ENCODE measurements around the gene DPP6. TPM values are rescaled to one million over a fixed set of nuclear protein-coding genes. Genes with fewer than 3 reads are reported as not detected.

Gene DPP6
- total RNA-seq, 2 experiments from 2014 or later = not detected

GRCh38 chr7:154792436-154793055 is 740.3 kb downstream of the DPP6 start:
- Mint-ChIP-seq H3K27ac (no peak overlapping the region), H3K36me3 (ENCODE audit: low read depth) (no peaks in the 10 kb centered on the region), H3K4me3 (no peak overlapping the region), H3K4me1 (no peaks in the 10 kb centered on the region), H3K9me3 (no peaks in the 10 kb centered on the region), H3K27me3 (peaks cover 4% of the 10 kb centered on the region)
- ChIA-PET CTCF (no interaction called here), POLR2A (no interaction called here)
- DNase-seq = no peak

- peak; percentile 7 for DNase-seq
- CTCF ChIA-PET = no interaction called here
- Mint-ChIP-seq H3K9me3 (no peaks in the 10 kb centered on the region), H3K4me3 (no peak overlapping the region), H3K27ac (no peak overlapping the region), H3K27me3 (no peaks in the 10 kb centered on the region), H3K4me1 (no peaks in the 10 kb centered on the region), H3K36me3 (ENCODE audit: low read depth) (no peaks in the 10 kb centered on the region)
- POLR2A ChIA-PET = no interaction called here
Observed at GRCh38 chr7:154794147-154794780, 742.1 kb downstream of the DPP6 start.

- ChIA-PET POLR2A (no interaction called here), CTCF (no interaction called here)
- no peak overlapping the region for H3K4me3 Mint-ChIP-seq
- H3K36me3 Mint-ChIP-seq (ENCODE audit: low read depth) = no peaks in the 10 kb centered on the region
- H3K4me1 Mint-ChIP-seq = no peaks in the 10 kb centered on the region
- no peaks in the 10 kb centered on the region for H3K27me3 Mint-ChIP-seq
- no peak overlapping the region for H3K27ac Mint-ChIP-seq
- DNase-seq = no peak
- no peaks in the 10 kb centered on the region for H3K9me3 Mint-ChIP-seq
Observed at GRCh38 chr7:154795014-154795413, 742.8 kb downstream of the DPP6 start.

GRCh38 chr7:154795437-154795836 is 743.2 kb downstream of the DPP6 start:
- ChIA-PET CTCF (no interaction called here), POLR2A (no interaction called here)
- Mint-ChIP-seq H3K27me3 (no peaks in the 10 kb centered on the region), H3K9me3 (no peaks in the 10 kb centered on the region), H3K36me3 (ENCODE audit: low read depth) (no peaks in the 10 kb centered on the region), H3K27ac (no peak overlapping the region), H3K4me3 (no peak overlapping the region), H3K4me1 (no peaks in the 10 kb centered on the region)
- DNase-seq = no peak

- Mint-ChIP-seq H3K36me3 (ENCODE audit: low read depth) (no peaks in the 10 kb centered on the region), H3K27ac (no peak overlapping the region), H3K4me3 (no peak overlapping the region), H3K9me3 (no peaks in the 10 kb centered on the region), H3K27me3 (no peaks in the 10 kb centered on the region), H3K4me1 (no peaks in the 10 kb centered on the region)
- POLR2A ChIA-PET = no interaction called here
- no peak for DNase-seq
- CTCF ChIA-PET = no interaction called here
Observed at GRCh38 chr7:154804449-154804848, 752.3 kb downstream of the DPP6 start.

GRCh38 chr7:154812027-154812426 is 759.8 kb downstream of the DPP6 start:
- ChIA-PET CTCF (no interaction called here), POLR2A (no interaction called here)
- no peaks in the 10 kb centered on the region for H3K27me3 Mint-ChIP-seq
- no peak for DNase-seq
- peaks cover 2% of the 10 kb centered on the region for H3K36me3 Mint-ChIP-seq (ENCODE audit: low read depth)
- H3K27ac Mint-ChIP-seq = no peak overlapping the region
- no peaks in the 10 kb centered on the region for H3K4me1 Mint-ChIP-seq
- H3K4me3 Mint-ChIP-seq = no peak overlapping the region
- peaks cover 18% of the 10 kb centered on the region for H3K9me3 Mint-ChIP-seq

- no peak overlapping the region for H3K4me3 Mint-ChIP-seq
- H3K4me1 Mint-ChIP-seq = no peaks in the 10 kb centered on the region
- DNase-seq = no peak
- peaks cover 2% of the 10 kb centered on the region for H3K27me3 Mint-ChIP-seq
- no peak overlapping the region for H3K27ac Mint-ChIP-seq
- no peaks in the 10 kb centered on the region for H3K36me3 Mint-ChIP-seq (ENCODE audit: low read depth)
- peaks cover 6% of the 10 kb centered on the region for H3K9me3 Mint-ChIP-seq
- POLR2A ChIA-PET = no interaction called here
- CTCF ChIA-PET = no interaction called here
Observed at GRCh38 chr7:154817224-154817896, 765.2 kb downstream of the DPP6 start.

GRCh38 chr7:154827007-154827406 is 774.8 kb downstream of the DPP6 start:
- H3K36me3 Mint-ChIP-seq (ENCODE audit: low read depth) = no peaks in the 10 kb centered on the region
- H3K27me3 Mint-ChIP-seq = no peaks in the 10 kb centered on the region
- no peaks in the 10 kb centered on the region for H3K9me3 Mint-ChIP-seq
- DNase-seq = no peak
- CTCF ChIA-PET = no interaction called here
- H3K4me1 Mint-ChIP-seq = no peaks in the 10 kb centered on the region
- H3K27ac Mint-ChIP-seq = no peak overlapping the region
- no peak overlapping the region for H3K4me3 Mint-ChIP-seq
- POLR2A ChIA-PET = no interaction called here

GRCh38 chr7:154832557-154833138 is 780.5 kb downstream of the DPP6 start:
- no peak overlapping the region for H3K4me3 Mint-ChIP-seq
- ChIA-PET POLR2A (no interaction called here), CTCF (no interaction called here)
- H3K27me3 Mint-ChIP-seq = no peaks in the 10 kb centered on the region
- no peak overlapping the region for H3K27ac Mint-ChIP-seq
- H3K36me3 Mint-ChIP-seq (ENCODE audit: low read depth) = no peaks in the 10 kb centered on the region
- H3K4me1 Mint-ChIP-seq = no peaks in the 10 kb centered on the region
- H3K9me3 Mint-ChIP-seq = peaks cover 2% of the 10 kb centered on the region
- no peak for DNase-seq

- POLR2A ChIA-PET = no interaction called here
- CTCF ChIA-PET = no interaction called here
- Mint-ChIP-seq H3K27me3 (no peaks in the 10 kb centered on the region), H3K27ac (no peak overlapping the region), H3K4me3 (no peak overlapping the region), H3K36me3 (ENCODE audit: low read depth) (no peaks in the 10 kb centered on the region), H3K9me3 (peaks cover 2% of the 10 kb centered on the region), H3K4me1 (no peaks in the 10 kb centered on the region)
- no peak for DNase-seq
Observed at GRCh38 chr7:154836021-154836448, 783.8 kb downstream of the DPP6 start.

GRCh38 chr7:154837087-154837486 is 784.9 kb downstream of the DPP6 start:
- Mint-ChIP-seq H3K4me3 (no peak overlapping the region), H3K27ac (no peak overlapping the region), H3K4me1 (no peaks in the 10 kb centered on the region), H3K27me3 (no peaks in the 10 kb centered on the region), H3K9me3 (peaks cover 2% of the 10 kb centered on the region), H3K36me3 (ENCODE audit: low read depth) (no peaks in the 10 kb centered on the region)
- DNase-seq = no peak
- ChIA-PET CTCF (no interaction called here), POLR2A (no interaction called here)

GRCh38 chr7:154837622-154838021 is 785.4 kb downstream of the DPP6 start:
- ChIA-PET CTCF (no interaction called here), POLR2A (no interaction called here)
- no peak for DNase-seq
- peaks cover 2% of the 10 kb centered on the region for H3K9me3 Mint-ChIP-seq
- H3K27ac Mint-ChIP-seq = no peak overlapping the region
- H3K36me3 Mint-ChIP-seq (ENCODE audit: low read depth) = no peaks in the 10 kb centered on the region
- no peak overlapping the region for H3K4me3 Mint-ChIP-seq
- no peaks in the 10 kb centered on the region for H3K4me1 Mint-ChIP-seq
- H3K27me3 Mint-ChIP-seq = no peaks in the 10 kb centered on the region

GRCh38 chr7:154840086-154840485 is 787.9 kb downstream of the DPP6 start:
- Mint-ChIP-seq H3K27me3 (peaks cover 3% of the 10 kb centered on the region), H3K36me3 (ENCODE audit: low read depth) (no peaks in the 10 kb centered on the region), H3K4me1 (no peaks in the 10 kb centered on the region), H3K4me3 (no peak overlapping the region), H3K27ac (no peak overlapping the region), H3K9me3 (peaks cover 2% of the 10 kb centered on the region)
- POLR2A ChIA-PET = no interaction called here
- no peak for DNase-seq
- CTCF ChIA-PET = no interaction called here

All from activated CD4-positive, alpha-beta T cell treated with anti-CD3 and anti-CD28 coated beads, Interleukin-2, amount 10 ng/mL, durations not matched to agents 7 days and 5 days (primary cell).